HUDEP-2 (cell line): ENCODE results near the gene CDH5.

Experiments
- DNase-seq, 76 experiments: peaks; one replicate each; lab custom pipeline; 2025; ENCODE audit not compliant: unreplicated experiment in 76 of 76; lab: John Stamatoyannopoulos, UW

The CDH5 gene

GRCh38 chr16:66389256-66390176, 23.0 kb downstream of the CDH5 start:
- no peak for DNase-seq

DNA sequence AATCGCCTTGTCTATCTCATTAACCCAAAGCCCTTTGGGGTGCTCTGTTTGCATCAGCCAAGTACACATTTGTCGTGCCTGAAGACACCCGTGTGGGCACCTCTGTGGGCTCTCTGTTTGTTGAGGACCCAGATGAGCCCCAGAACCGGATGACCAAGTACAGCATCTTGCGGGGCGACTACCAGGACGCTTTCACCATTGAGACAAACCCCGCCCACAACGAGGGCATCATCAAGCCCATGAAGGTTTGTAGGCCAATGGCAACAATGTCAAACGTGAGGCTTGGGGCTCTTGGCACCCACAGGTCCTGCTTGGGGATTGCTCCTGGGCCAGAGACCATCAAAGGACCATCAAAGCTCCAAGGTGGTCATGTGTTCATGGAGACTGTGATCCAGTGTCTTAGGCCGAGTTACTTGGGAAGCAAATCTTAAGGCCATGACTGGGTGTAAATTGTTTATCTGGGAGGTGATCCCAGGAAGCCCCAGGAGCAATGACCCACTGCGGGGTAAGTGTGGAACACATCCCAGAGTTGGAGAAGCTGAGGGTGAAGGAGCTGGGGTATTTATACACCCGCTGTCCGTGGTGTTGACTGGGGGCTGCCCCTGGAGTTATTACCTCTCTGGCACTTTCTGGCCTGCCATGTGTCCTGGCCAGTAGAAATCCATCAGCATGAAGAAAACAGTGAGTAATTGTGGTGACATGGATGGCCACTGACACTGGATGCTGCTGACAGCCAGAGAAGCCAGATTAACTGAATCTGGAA, 24.0 kb downstream of the CDH5 start:
- no peak for DNase-seq

- DNase-seq = no peak
Measured at GRCh38 chr16:66391726-66392670, 25.5 kb downstream of the CDH5 start.

- DNase-seq = no peak
Measured at GRCh38 chr16:66395806-66396555, 29.5 kb downstream of the CDH5 start.

GRCh38 chr16:66397736-66398433, 31.4 kb downstream of the CDH5 start:
- no peak for DNase-seq

- no peak for DNase-seq
Measured at GRCh38 chr16:66399031-66399430, 32.5 kb downstream of the CDH5 start.

DNA sequence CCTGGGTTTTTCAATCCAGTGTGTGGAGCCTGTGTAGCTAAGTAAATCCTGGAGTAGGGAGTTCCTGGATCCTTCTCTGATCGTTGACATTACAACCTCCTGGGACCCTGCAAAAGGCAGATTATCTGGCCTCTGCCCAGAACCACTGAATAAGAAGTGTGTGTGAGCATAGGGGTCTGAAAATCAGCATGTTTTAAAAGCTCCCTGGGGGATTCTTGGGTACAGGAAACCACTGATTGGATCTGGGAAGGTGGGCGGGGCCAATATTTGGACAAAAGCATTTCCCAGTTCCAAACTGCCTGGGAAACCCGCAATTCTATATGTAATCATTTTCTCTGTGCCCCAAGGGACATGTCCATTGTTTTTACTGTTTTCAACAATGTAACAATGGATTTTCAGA, 33.4 kb downstream of the CDH5 start:
- DNase-seq = no peak

DNA sequence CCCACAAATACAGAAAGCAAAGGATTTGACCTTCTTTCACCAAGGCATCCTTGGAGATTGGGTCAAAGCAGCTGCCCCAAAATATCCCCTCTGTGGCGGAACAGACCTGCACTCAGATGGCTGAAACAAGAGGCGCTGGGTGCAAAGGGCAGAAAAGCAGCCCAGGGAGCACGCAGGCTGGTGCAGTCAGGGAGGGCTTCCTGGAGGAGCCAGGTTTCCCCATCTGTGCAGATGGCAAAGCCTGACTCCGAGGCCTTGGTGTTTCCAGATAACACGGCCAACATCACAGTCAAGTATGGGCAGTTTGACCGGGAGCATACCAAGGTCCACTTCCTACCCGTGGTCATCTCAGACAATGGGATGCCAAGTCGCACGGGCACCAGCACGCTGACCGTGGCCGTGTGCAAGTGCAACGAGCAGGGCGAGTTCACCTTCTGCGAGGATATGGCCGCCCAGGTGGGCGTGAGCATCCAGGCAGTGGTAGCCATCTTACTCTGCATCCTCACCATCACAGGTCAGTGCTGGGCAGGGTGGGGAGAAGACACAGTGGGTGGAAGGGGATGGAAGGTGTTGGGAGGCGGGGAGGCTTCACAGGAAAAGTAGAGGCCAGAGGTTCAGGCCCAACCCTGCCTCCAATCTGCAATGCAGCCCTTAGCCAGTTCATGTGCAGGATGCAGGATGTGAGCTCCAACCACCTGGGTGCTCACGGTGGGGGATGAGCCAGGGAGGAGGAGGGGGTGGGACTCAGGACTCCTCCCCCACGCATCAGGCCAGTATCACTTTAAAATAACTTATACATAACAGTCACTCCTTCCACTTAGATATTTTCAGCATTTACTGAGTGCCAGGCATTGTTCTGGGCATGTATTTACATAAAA, 34.3 kb downstream of the CDH5 start:
- no peak for DNase-seq

GRCh38 chr16:66401610-66402009, 35.1 kb downstream of the CDH5 start:
- no peak for DNase-seq

DNA sequence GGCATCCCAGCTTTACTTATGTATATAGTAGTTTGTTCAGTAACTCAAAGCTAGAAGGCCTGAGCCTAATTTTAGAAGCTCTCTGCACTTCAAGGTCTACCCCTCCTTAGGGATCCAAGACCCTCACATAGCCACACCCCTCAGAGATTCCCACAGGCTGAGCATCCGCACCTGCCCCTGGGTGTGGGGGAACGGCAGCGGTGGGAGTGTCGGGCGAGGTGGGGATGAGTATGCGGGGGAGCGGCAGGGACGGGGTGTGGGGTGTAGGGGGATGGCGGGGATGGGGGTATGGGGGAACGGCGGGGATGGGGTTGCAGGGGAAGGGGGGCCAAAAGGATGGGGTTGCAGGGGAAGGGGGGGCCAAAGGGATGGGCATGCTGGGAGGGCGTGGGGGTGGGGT, 35.7 kb downstream of the CDH5 start:
- DNase-seq = no peak

GRCh38 chr16:66402591-66403230, 36.2 kb downstream of the CDH5 start:
- DNase-seq = no peak

DNA sequence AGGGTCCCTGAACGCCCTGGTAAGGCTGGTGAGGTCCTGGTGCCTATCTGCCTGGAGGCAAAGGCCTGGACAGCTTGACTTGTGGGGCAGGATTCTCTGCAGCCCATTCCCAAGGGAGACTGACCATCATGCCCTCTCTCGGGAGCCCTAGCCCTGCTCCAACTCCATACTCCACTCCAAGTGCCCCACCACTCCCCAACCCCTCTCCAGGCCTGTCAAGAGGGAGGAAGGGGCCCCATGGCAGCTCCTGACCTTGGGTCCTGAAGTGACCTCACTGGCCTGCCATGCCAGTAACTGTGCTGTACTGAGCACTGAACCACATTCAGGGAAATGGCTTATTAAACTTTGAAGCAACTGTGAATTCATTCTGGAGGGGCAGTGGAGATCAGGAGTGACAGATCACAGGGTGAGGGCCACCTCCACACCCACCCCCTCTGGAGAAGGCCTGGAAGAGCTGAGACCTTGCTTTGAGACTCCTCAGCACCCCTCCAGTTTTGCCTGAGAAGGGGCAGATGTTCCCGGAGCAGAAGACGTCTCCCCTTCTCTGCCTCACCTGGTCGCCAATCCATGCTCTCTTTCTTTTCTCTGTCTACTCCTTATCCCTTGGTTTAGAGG, 37.1 kb downstream of the CDH5 start:
- DNase-seq = no peak

GRCh38 chr16:66405057-66405783, 38.7 kb downstream of the CDH5 start:
- DNase-seq = no peak

DNA sequence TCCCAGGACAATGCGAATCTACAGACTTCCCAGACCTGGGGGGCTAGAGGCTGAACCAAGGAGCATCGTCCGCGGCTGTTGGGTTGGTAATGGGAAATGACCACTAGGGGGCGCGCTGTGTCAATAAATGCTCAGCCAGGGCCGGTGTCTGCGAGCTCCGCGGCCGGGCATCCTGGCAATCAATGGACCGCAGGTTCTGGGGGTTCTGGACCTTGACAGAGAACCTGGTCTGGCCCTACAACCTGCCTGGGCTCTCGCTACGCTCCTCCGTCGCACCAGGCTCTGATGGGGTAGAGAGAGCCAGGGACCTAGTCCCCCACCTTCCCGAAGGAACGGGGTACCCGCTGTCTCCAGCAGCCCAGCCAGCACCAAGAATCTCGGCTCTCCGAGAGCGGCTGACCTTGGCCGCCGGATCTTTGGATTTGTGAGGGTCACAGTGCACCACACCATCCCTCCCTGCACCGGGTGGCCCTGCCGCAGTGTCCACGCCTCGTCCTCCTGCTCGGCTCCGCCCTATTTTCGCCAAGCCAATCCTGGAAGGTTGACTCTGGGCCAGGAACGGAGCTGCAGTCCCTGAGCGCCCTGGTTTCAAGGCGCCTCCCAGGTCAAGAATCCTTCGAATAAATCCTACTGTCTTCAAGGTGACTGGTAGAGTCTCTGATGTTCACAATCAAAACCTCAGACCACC, 40.2 kb downstream of the CDH5 start:
- DNase-seq = peak in 56 of 76 experiments; percentile 3 to 78 (median 54)

GRCh38 chr16:66408163-66409048, 41.9 kb downstream of the CDH5 start:
- DNase-seq = no peak
